Ovary (tissue), 3 donors: ENCODE measurements around the gene BMPR1A.

Experiments used
- CTCF ChIP-seq, 3 donors: fragments of 450-650 bp in 2 of 3; fragments of 200-600 bp in 1 of 3; IDR thresholded peaks; one replicate each; pipeline versions ENCODE4 v1.5.1 to v1.8.0; 2016 to 2022; ENCODE audit warnings: antibody characterized with exemption in 3 of 3, mild to moderate bottlenecking in 1 of 3
- EP300 ChIP-seq: sonication (generic); formaldehyde crosslinking; IDR thresholded peaks from one replicate; pipeline ENCODE4 v1.6.1; 2017; ENCODE audit warnings: antibody characterized with exemption
- donor health status: DM: no; HTN: no; CAD: no.

GRCh38 chr10:86799188-86799845 is 42.9 kb downstream of the BMPR1A start:
- no peak for TF ChIP-seq CTCF (IDR thresholded peaks at IDR 0.05)
- no peak for TF ChIP-seq EP300
